CD14-positive monocyte (primary cell): ENCODE measurements around the gene ANO7. TPM values are rescaled to one million over a fixed set of nuclear protein-coding genes. Genes with fewer than 3 reads are reported as not detected.
A peak's percentile ranks its signal among the peaks of the same experiment; 100 is the strongest.

Experiments
- DNase-seq, 3 donors: peaks; one replicate each; pipeline ENCODE4 v3.0.0-alpha.2; 2011 to 2022
- H2AFZ ChIP-seq: 2 replicates; pipeline ENCODE4 v1.6.0; 2012; ENCODE audit warnings: mild to moderate bottlenecking, low read depth, low read length, inconsistent platforms; ENCODE audit not compliant: insufficient read depth, poor library complexity, severe bottlenecking
- H3K27ac ChIP-seq, 2 donors: 1 replicate in 1 of 2; 2 replicates in 1 of 2; pipeline ENCODE4 v1.5.1; 2012 to 2013; ENCODE audit warnings: low read length in 2 of 2, control low read depth in 1 of 2, inconsistent platforms in 1 of 2, low read depth in 1 of 2, mild to moderate bottlenecking in 1 of 2
- H3K27me3 ChIP-seq, 2 donors: one replicate each; pipeline versions ENCODE4 v1.6.0 to v1.6.1; 2011 to 2013; ENCODE audit warnings: low read length in 2 of 2; ENCODE audit not compliant: control insufficient read depth in 2 of 2, insufficient read depth in 2 of 2
- H3K36me3 ChIP-seq, 2 donors: replicated peaks in 1 of 2; 1 replicate in 1 of 2; 2 replicates in 1 of 2; pipeline versions ENCODE4 v1.5.1 to v1.6.1; 2012 to 2013; ENCODE audit warnings: low read length in 2 of 2, control low read depth in 1 of 2, inconsistent platforms in 1 of 2, mild to moderate bottlenecking in 1 of 2; ENCODE audit not compliant: insufficient read depth in 2 of 2, control insufficient read depth in 1 of 2
- H3K4me1 ChIP-seq, 2 donors: 1 replicate in 1 of 2; 2 replicates in 1 of 2; pipeline versions ENCODE4 v1.5.1 to v1.6.1; 2012 to 2013; ENCODE audit warnings: low read length in 2 of 2, control low read depth in 1 of 2, inconsistent platforms in 1 of 2, mild to moderate bottlenecking in 1 of 2, moderate library complexity in 1 of 2; ENCODE audit not compliant: insufficient read depth in 2 of 2, control insufficient read depth in 1 of 2
- H3K4me2 ChIP-seq: replicated peaks from 2 replicates; pipeline ENCODE3; 2012; ENCODE audit warnings: low read length, moderate library complexity, mild to moderate bottlenecking; ENCODE audit not compliant: poor library complexity, severe bottlenecking; ENCODE audit errors: extremely low read depth
- H3K4me3 ChIP-seq, 3 experiments: fragments of 200-600 bp in 1 of 3; sonication (generic) in 1 of 3; replicated peaks in 1 of 3; 1 replicate in 2 of 3; 2 replicates in 1 of 3; pipeline ENCODE4 v1.5.1; 2011 to 2013; ENCODE audit warnings: low read length in 3 of 3, mild to moderate bottlenecking in 3 of 3, control low read depth in 2 of 3, low read depth in 2 of 3, inconsistent platforms in 1 of 3, moderate library complexity in 1 of 3
- H3K79me2 ChIP-seq: 2 replicates; pipeline ENCODE4 v1.6.0; 2012; ENCODE audit warnings: mild to moderate bottlenecking, control low read depth, inconsistent platforms, low read length, moderate library complexity; ENCODE audit not compliant: insufficient read depth
- H3K9ac ChIP-seq: 2 replicates; pipeline ENCODE4 v1.6.0; 2017; ENCODE audit warnings: low read length, mild to moderate bottlenecking; ENCODE audit not compliant: insufficient read depth, poor library complexity, severe bottlenecking
- H3K9me3 ChIP-seq, 2 donors: replicated peaks in 1 of 2; 1 replicate in 1 of 2; 2 replicates in 1 of 2; pipeline versions ENCODE4 v1.5.1 to v1.6.1; 2012 to 2013; ENCODE audit warnings: low read length in 2 of 2, control low read depth in 1 of 2; ENCODE audit not compliant: control insufficient read depth in 1 of 2, insufficient read depth in 1 of 2
- H4K20me1 ChIP-seq: 2 replicates; pipeline ENCODE4 v1.6.0; 2012; ENCODE audit warnings: mild to moderate bottlenecking, low read length, control low read depth, moderate library complexity; ENCODE audit not compliant: insufficient read depth
- H3K27ac Mint-ChIP-seq, 7 donors: one replicate each; pipeline ENCODE4 v1.8.0; 2020; ENCODE audit warnings: mild to moderate bottlenecking in 7 of 7, mixed read lengths in 7 of 7, moderate library complexity in 6 of 7, inconsistent platforms in 2 of 7
- H3K27me3 Mint-ChIP-seq, 3 donors: one replicate each; pipeline ENCODE4 v1.8.0; 2021 to 2022; ENCODE audit warnings: low read depth in 3 of 3, mild to moderate bottlenecking in 3 of 3, mixed read lengths in 3 of 3, moderate library complexity in 3 of 3, inconsistent platforms in 1 of 3
- H3K36me3 Mint-ChIP-seq, 2 donors: one replicate each; pipeline ENCODE4 v1.8.0; 2020; ENCODE audit warnings: mixed read lengths in 2 of 2, inconsistent platforms in 1 of 2, mild to moderate bottlenecking in 1 of 2
- H3K4me1 Mint-ChIP-seq: one replicate; pipeline ENCODE4 v1.8.0; 2020; ENCODE audit warnings: mild to moderate bottlenecking, mixed read lengths
- H3K4me3 Mint-ChIP-seq, 2 donors: one replicate each; pipeline ENCODE4 v1.8.0; 2020; ENCODE audit warnings: mild to moderate bottlenecking in 2 of 2, mixed read lengths in 2 of 2, moderate library complexity in 1 of 2
- H3K9me3 Mint-ChIP-seq, 7 donors: one replicate each; pipeline ENCODE4 v1.8.0; 2020 to 2022; ENCODE audit warnings: mixed read lengths in 7 of 7, mild to moderate bottlenecking in 6 of 7, moderate library complexity in 6 of 7, inconsistent platforms in 2 of 7
- WGBS: methylation state at CpG from one replicate; pipeline ENCODE4 v1.1.5; 2013; ENCODE audit warnings: missing lambda C conversion rate; ENCODE audit not compliant: insufficient coverage; 5-methylcytosine and 5-hydroxymethylcytosine counted together
- intact Hi-C, 2 donors: fragments of 100-400 bp; cut with micrococcal nuclease; formaldehyde crosslinking; loops; one replicate each; pipeline versions ENCODE4 v1.15.0 to v1.15.1; 2023
- polyA plus RNA-seq, 3 donors: library from polyadenylated mRNA; depleted of rRNA in 1 of 3; unstranded in 2 of 3; stranded (reverse) in 1 of 3; fragments of 300-500 nt in 2 of 3; fragments of >200 nt in 1 of 3; fragmentation: Illumina TruSeq in 2 of 3; gene quantifications; 1 replicate in 2 of 3; 2 replicates in 1 of 3; pipeline ENCODE4 v1.2.3, GENCODE V29; 2012 to 2021
- TF ChIP-seq, protein P1 (sequence below): fragments of 200-600 bp; IDR thresholded peaks from one replicate; pipeline ENCODE4 v1.8.0; 2022; ENCODE audit warnings: antibody characterized with exemption, mild to moderate bottlenecking

ANO7 gene
- polyA plus RNA-seq, 3 donors: 0.03 TPM; not detected in 2

DNA sequence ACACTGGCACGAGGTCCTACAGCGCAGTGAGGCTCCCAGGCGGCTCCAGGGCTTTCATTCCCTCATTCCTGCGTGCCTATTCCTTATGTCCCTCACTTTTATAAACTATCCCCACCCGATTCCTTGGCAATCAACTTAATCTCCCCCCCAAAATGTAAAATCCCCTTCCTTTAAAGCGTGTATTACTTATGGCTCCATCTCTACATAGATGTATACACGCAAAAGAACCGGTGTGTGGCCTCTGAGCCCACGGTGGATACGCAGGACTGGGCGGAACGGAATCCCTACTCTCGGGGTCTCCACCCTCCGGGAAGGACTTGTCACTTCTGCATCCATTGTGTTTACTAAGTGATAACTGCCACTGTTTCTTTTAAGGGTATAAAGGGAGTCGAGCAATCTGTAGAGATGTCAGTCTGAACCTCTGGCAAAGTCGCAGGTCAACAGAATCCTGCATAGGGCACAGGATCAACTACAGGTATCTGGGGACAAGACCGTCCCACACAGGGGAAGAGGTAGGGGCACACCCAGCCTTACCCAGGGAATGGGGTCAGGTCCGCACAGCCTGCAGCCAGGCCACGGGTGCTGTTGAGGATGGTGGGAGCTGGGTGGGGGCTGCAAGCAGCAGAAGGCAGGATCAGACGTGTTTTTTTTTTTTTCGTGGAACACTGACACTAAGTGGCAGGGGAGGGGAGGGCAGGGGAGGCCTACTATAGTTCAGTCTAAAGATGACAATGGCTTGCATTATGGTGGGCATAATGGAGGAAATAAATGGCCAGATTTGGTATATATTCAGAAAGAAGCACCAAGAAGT lies 84.9 kb downstream of the ANO7 start:
- Histone ChIP-seq H3K79me2 (peaks cover 86% of the 10 kb centered on the region), H3K9ac (peak overlapping the region; percentile 49), H3K36me3 (peaks cover 5 to 9% of the 10 kb centered on the region in 2 donors), H3K4me3 (peak overlapping the region; percentile 42 to 88 (median 76)), H3K9me3 (no peaks in the 10 kb centered on the region), H3K27me3 (no peaks in the 10 kb centered on the region), H2AFZ (peak overlapping the region; percentile 38), H3K4me2 (peak overlapping the region; percentile 93), H3K27ac (peak overlapping the region in 1 of 2 donors; percentile 9), H3K4me1 (peaks cover 18 to 29% of the 10 kb centered on the region in 2 donors), H4K20me1 (peaks cover 86% of the 10 kb centered on the region)
- H3K9me3 Mint-ChIP-seq: peaks cover 0 to 3% (median 0%) of the 10 kb centered on the region in 7 donors
- intact Hi-C loops: loop anchor here (5.0 to 10.0 kb wide), 2 partner anchors 39 to 81 kb away; partner anchors contain the start of gene FARP2 (in 1 of the 2)
- peak overlapping the region; percentile 73 to 84 for H3K4me3 Mint-ChIP-seq
- WGBS: 68% methylated on average over 15 of the region's 21 CpGs
- H3K27me3 Mint-ChIP-seq: peaks cover 1 to 3% (median 2%) of the 10 kb centered on the region in 3 donors
- H3K4me1 Mint-ChIP-seq: peaks cover 48% of the 10 kb centered on the region
- peaks cover 11 to 14% of the 10 kb centered on the region in 2 donors for H3K36me3 Mint-ChIP-seq
- no peak for DNase-seq
- TF ChIP-seq, protein P1, sequence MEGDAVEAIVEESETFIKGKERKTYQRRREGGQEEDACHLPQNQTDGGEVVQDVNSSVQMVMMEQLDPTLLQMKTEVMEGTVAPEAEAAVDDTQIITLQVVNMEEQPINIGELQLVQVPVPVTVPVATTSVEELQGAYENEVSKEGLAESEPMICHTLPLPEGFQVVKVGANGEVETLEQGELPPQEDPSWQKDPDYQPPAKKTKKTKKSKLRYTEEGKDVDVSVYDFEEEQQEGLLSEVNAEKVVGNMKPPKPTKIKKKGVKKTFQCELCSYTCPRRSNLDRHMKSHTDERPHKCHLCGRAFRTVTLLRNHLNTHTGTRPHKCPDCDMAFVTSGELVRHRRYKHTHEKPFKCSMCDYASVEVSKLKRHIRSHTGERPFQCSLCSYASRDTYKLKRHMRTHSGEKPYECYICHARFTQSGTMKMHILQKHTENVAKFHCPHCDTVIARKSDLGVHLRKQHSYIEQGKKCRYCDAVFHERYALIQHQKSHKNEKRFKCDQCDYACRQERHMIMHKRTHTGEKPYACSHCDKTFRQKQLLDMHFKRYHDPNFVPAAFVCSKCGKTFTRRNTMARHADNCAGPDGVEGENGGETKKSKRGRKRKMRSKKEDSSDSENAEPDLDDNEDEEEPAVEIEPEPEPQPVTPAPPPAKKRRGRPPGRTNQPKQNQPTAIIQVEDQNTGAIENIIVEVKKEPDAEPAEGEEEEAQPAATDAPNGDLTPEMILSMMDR: no peak
- peak overlapping the region in 6 of 7 donors; percentile 18 to 68 (median 52) for H3K27ac Mint-ChIP-seq

GRCh38 chr2:241274127-241274526 lies 85.7 kb downstream of the ANO7 start:
- Mint-ChIP-seq H3K36me3 (peaks cover 4 to 7% of the 10 kb centered on the region in 2 donors), H3K27ac (peak overlapping the region in 1 of 7 donors; percentile 57), H3K9me3 (peaks cover 0 to 3% (median 0%) of the 10 kb centered on the region in 7 donors), H3K4me3 (no peak overlapping the region), H3K27me3 (peaks cover 1 to 3% (median 2%) of the 10 kb centered on the region in 3 donors), H3K4me1 (peaks cover 45% of the 10 kb centered on the region)
- Histone ChIP-seq H2AFZ (no peak overlapping the region), H4K20me1 (peaks cover 86% of the 10 kb centered on the region), H3K4me1 (peaks cover 18 to 29% of the 10 kb centered on the region in 2 donors), H3K9ac (no peak overlapping the region), H3K9me3 (no peaks in the 10 kb centered on the region), H3K27ac (no peak overlapping the region), H3K79me2 (peaks cover 86% of the 10 kb centered on the region), H3K36me3 (peaks cover 0 to 2% of the 10 kb centered on the region in 2 donors), H3K4me3 (no peak overlapping the region), H3K4me2 (no peak overlapping the region), H3K27me3 (no peaks in the 10 kb centered on the region)
- DNase-seq: no peak
- WGBS: 84% methylated on average over 4 of the region's 5 CpGs
- intact Hi-C loops: loop anchor here (5.0 to 10.0 kb wide), 2 partner anchors 38 to 81 kb away; partner anchors contain the start of gene FARP2 (in 1 of the 2)
- TF ChIP-seq, protein P1: no peak

Other genes starting within 250 kb of the ANO7 start
- gene SNED1, start 190.1 kb upstream of the ANO7 start, polyA plus RNA-seq: 1 to 10 TPM in 1 of 3 donors, under 1 TPM in 2; 0.02 to 3.4 (median 0.12) TPM
- 10 to 100 TPM; 15.5 to 37.4 (median 17.8) TPM for gene MTERF4, start 86.4 kb upstream of the ANO7 start, polyA plus RNA-seq
- gene PASK, start 39.2 kb upstream of the ANO7 start, polyA plus RNA-seq: 1 to 10 TPM in 1 of 3 donors, under 1 TPM in 2; 0.56 to 4.3 (median 0.70) TPM
- 100 to 1,000 TPM in 1 of 3 donors, 10 to 100 TPM in 2; 54.9 to 102 (median 84.4) TPM for gene PPP1R7, start 38.2 kb upstream of the ANO7 start, polyA plus RNA-seq
- 10 to 100 TPM; 50.4 to 73.1 (median 69.9) TPM for gene HDLBP, start 127.0 kb downstream of the ANO7 start, polyA plus RNA-seq
- gene SEPTIN2, start 127.2 kb downstream of the ANO7 start, polyA plus RNA-seq: 100 to 1,000 TPM; 195 to 207 (median 203) TPM
- 1 to 10 TPM; 6.7 to 8.5 (median 7.3) TPM for gene FARP2, start 167.6 kb downstream of the ANO7 start, polyA plus RNA-seq